MG63 (cell line): Measurements from ENCODE around the gene GMDS. TPM values are rescaled to one million over a fixed set of nuclear protein-coding genes. Genes with fewer than 3 reads are reported as not detected.

Source experiments
- DNase-seq: peaks from one replicate; pipeline ENCODE4 v3.0.0-alpha.2; 2020
- H3K27me3 ChIP-seq: fragments of 250-450 bp; sonication (Bioruptor Pico); 2 replicates; pipeline ENCODE4 v1.5.1; 2020; ENCODE audit warnings: mild to moderate bottlenecking, moderate library complexity
- H3K36me3 ChIP-seq: fragments of 250-450 bp; sonication (Bioruptor Pico); 2 replicates; pipeline ENCODE4 v1.5.1; 2020; ENCODE audit warnings: mild to moderate bottlenecking, moderate library complexity
- H3K4me3 ChIP-seq: fragments of 250-450 bp; sonication (Bioruptor Pico); 2 replicates; pipeline ENCODE4 v1.5.1; 2020; ENCODE audit warnings: mild to moderate bottlenecking, moderate library complexity
- H3K9me3 ChIP-seq: fragments of 250-450 bp; sonication (Bioruptor Pico); 2 replicates; pipeline ENCODE4 v1.5.1; 2020; ENCODE audit warnings: mild to moderate bottlenecking, moderate library complexity
- total RNA-seq: library from RNA; depleted of rRNA; stranded (reverse); fragments of >200 nt; shearing (Covaris generic); gene quantifications from 2 replicates; pipeline ENCODE4 v1.2.3, GENCODE V29; 2014; ENCODE audit warnings: low replicate concordance

GMDS gene
- total RNA-seq, 1 experiment from 2014 or later = 1.8 TPM

GRCh38 chr6:2110504-2110903 is 134.9 kb downstream of the GMDS start:
- Histone ChIP-seq H3K27me3 (no peaks in the 10 kb centered on the region), H3K36me3 (no peaks in the 10 kb centered on the region), H3K9me3 (no peaks in the 10 kb centered on the region), H3K4me3 (0 out of 2 replicates have a peak overlapping the region, but pooled peaks have one; percentile 8)
- peak; percentile 3 for DNase-seq

GRCh38 chr6:2109796-2110195 is 135.6 kb downstream of the GMDS start:
- Histone ChIP-seq H3K4me3 (no peak overlapping the region), H3K36me3 (no peaks in the 10 kb centered on the region), H3K27me3 (no peaks in the 10 kb centered on the region), H3K9me3 (no peaks in the 10 kb centered on the region)
- DNase-seq = no peak

DNA sequence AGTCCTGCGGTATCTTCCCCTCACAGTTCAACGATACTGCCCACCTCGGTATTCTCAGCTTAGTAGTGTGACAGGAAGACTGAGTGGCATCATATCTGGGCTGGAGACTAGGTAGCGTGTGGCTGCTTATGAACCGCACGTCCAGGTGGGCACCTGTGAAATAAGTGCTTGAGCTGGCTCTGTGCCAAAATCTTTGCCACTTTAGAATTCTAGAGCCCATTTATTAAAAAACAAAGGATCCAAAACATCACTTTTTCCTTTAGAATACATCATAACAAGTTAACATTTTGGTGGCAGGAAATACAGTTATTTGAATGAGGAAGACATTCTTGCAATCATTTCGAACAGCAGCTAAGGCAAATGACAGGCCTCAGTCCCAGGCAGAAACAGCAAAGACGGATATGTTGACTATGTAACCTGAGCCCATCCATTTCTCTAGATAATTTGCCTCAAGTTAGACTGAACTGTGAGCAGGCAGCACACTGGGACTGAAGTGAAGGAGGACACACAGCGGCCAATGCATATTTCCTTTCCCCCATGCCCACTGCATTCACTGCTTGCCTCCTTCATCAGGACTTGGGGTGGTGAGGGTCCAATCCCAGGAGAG is 136.6 kb downstream of the GMDS start:
- DNase-seq = no peak
- no peaks in the 10 kb centered on the region for H3K27me3 ChIP-seq
- no peaks in the 10 kb centered on the region for H3K36me3 ChIP-seq
- H3K9me3 ChIP-seq = no peaks in the 10 kb centered on the region
- H3K4me3 ChIP-seq = no peak overlapping the region

GRCh38 chr6:2104524-2104880 is 140.9 kb downstream of the GMDS start:
- Histone ChIP-seq H3K4me3 (no peak overlapping the region), H3K36me3 (no peaks in the 10 kb centered on the region), H3K27me3 (no peaks in the 10 kb centered on the region), H3K9me3 (no peaks in the 10 kb centered on the region)
- DNase-seq = no peak

GRCh38 chr6:2103765-2104523 is 141.5 kb downstream of the GMDS start:
- no peaks in the 10 kb centered on the region for H3K27me3 ChIP-seq
- no peaks in the 10 kb centered on the region for H3K36me3 ChIP-seq
- H3K9me3 ChIP-seq = no peaks in the 10 kb centered on the region
- no peak overlapping the region for H3K4me3 ChIP-seq
- DNase-seq = no peak

DNA sequence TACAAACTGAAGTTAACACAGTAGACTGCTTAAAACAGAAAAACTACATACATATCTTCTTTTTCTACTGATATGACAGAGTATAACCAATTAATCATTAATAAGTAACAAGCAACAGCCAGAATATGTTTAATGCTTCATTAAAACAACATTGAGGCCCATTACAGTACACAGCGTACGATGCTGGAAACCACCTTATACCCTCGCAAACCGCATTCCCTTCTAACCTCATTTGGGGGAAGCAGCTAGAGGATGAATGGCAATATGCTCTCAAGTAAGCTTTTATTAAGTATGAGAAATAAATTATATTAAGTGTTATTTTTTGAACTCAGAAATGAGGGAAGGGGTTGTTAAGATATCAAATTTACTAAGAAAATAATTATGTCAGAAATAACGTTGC is 142.4 kb downstream of the GMDS start:
- H3K9me3 ChIP-seq = no peaks in the 10 kb centered on the region
- DNase-seq = no peak
- no peaks in the 10 kb centered on the region for H3K36me3 ChIP-seq
- H3K27me3 ChIP-seq = no peaks in the 10 kb centered on the region
- no peak overlapping the region for H3K4me3 ChIP-seq

- Histone ChIP-seq H3K36me3 (no peaks in the 10 kb centered on the region), H3K4me3 (no peak overlapping the region), H3K9me3 (no peaks in the 10 kb centered on the region), H3K27me3 (no peaks in the 10 kb centered on the region)
- no peak for DNase-seq
Observed at GRCh38 chr6:2102316-2102883, 143.0 kb downstream of the GMDS start.

- Histone ChIP-seq H3K27me3 (no peaks in the 10 kb centered on the region), H3K36me3 (no peaks in the 10 kb centered on the region)
- DNase-seq = no peak
Observed at GRCh38 chr6:2101213-2101612, 144.2 kb downstream of the GMDS start.

DNA sequence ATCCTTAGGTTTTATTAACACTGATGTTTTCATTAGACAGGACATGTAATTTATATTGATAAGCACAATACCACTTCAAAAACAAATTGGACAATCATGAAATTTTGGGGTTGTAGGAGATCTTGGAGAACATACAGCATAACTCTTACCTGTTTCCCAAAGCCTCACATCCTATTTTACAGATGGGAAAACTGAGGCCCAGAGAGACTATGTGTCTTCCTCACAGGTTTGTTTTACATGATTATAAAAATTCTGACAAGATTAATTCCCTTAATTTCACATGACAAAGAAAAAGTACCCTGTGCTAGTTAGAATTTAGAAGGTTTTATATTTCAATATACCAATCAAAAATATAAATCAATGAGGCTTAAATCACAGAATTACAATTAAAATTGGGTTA is 145.5 kb downstream of the GMDS start:
- no peak for DNase-seq
- Histone ChIP-seq H3K36me3 (no peaks in the 10 kb centered on the region), H3K9me3 (no peaks in the 10 kb centered on the region), H3K4me3 (no peak overlapping the region), H3K27me3 (no peaks in the 10 kb centered on the region)

More at GRCh38 chr6:2101213-2101612, 144.2 kb downstream of the GMDS start:
- H3K9me3 ChIP-seq = no peaks in the 10 kb centered on the region
- H3K4me3 ChIP-seq = no peak overlapping the region

DNA sequence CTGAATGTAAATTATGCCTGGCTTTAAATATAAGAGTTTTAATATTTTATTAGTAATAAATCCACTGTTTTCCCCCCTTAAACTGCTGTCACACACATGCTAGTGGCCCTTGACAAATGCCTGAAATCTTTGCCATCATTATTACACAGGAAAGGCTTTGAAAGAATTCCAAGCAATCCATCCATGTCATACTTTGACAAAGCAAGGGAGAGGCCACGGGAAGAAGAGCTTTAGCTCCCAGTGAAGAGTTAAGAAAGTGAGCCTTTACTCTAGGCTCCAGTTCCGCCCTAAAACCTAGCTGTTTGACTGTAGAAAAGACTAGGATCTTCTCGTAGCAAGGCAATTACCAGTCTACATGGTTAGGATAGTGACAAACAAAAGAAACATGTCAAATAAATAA is 147.9 kb downstream of the GMDS start:
- Histone ChIP-seq H3K4me3 (no peak overlapping the region), H3K36me3 (no peaks in the 10 kb centered on the region), H3K9me3 (no peaks in the 10 kb centered on the region), H3K27me3 (no peaks in the 10 kb centered on the region)
- DNase-seq = no peak

DNA sequence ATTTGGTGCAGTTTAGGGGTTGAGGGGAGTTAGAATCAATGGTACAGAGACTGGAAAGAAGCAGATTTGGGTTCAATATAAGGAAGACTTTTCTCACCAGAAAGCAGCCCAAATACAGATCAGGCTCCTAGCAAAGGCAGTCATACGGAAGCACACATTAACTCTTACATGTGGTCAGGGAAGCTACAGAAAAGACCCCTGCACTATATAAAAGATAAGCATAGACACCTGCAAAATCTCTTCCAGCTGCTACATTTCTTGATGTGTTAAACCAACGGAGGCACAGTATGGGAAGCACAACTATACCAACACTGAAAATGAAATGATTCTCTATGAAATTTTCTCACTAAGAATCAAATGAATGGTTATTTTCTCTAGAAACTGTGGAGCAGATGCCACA is 150.8 kb downstream of the GMDS start:
- Histone ChIP-seq H3K27me3 (no peaks in the 10 kb centered on the region), H3K9me3 (no peaks in the 10 kb centered on the region), H3K4me3 (no peak overlapping the region), H3K36me3 (no peaks in the 10 kb centered on the region)
- no peak for DNase-seq

GRCh38 chr6:2086326-2086965 is 159.0 kb downstream of the GMDS start:
- H3K27me3 ChIP-seq = no peaks in the 10 kb centered on the region
- no peak for DNase-seq
- no peaks in the 10 kb centered on the region for H3K36me3 ChIP-seq
- no peak overlapping the region for H3K4me3 ChIP-seq
- H3K9me3 ChIP-seq = no peaks in the 10 kb centered on the region

GRCh38 chr6:2085657-2086056 is 159.7 kb downstream of the GMDS start:
- H3K36me3 ChIP-seq = no peaks in the 10 kb centered on the region
- H3K9me3 ChIP-seq = no peaks in the 10 kb centered on the region
- DNase-seq = no peak
- H3K27me3 ChIP-seq = no peaks in the 10 kb centered on the region
- H3K4me3 ChIP-seq = no peak overlapping the region

DNA sequence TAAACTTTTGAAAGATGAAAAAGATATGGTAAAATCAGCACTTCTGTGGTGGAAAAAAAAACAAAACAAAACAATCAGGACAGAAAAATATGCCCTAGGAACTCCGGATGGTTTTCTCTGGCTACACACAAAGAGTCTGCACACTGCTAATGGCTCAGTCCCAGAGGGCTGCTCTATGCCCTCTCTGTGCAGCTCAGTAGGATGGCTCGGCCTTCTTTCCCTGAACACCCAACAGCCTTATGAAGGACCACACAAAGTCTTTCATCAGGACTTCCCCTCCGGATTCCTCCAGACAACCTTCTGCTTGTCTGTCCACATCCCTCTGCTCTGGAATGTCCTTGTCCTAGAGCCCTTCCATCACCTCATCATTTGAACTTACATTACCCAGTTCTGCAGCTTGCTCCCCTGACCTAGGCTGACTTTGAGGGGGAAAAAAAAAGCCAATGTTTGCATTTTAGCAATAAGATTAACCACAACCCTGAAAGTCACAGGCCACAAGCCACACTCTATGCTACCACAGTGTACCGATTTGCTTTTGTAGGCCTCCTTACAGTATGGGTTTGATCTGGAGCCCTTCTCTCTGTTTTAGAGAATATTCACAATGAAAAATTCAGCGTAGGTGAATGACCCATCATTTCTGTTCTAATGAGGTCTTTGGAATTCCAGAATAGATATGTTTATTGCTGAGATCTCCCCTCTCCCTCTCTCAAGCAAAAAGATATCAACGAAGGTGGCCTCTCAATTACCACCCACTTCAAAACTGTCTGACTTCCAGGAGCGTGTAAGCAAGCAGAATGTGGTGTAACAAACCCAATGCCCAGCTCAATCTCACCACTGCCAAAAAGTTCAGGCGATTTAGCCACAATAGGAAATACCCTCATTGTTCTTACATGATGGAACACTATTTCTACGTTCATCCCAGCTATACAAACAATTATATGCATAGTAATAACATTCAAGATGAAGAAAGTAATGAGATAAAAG is 164.0 kb downstream of the GMDS start:
- H3K4me3 ChIP-seq = no peak overlapping the region
- no peaks in the 10 kb centered on the region for H3K27me3 ChIP-seq
- H3K36me3 ChIP-seq = no peaks in the 10 kb centered on the region
- no peak for DNase-seq
- no peaks in the 10 kb centered on the region for H3K9me3 ChIP-seq

GRCh38 chr6:2078888-2079287 is 166.5 kb downstream of the GMDS start:
- H3K27me3 ChIP-seq = no peaks in the 10 kb centered on the region
- no peak overlapping the region for H3K4me3 ChIP-seq
- no peak for DNase-seq
- no peaks in the 10 kb centered on the region for H3K9me3 ChIP-seq
- no peaks in the 10 kb centered on the region for H3K36me3 ChIP-seq

GRCh38 chr6:2077826-2078225 is 167.6 kb downstream of the GMDS start:
- Histone ChIP-seq H3K27me3 (no peaks in the 10 kb centered on the region), H3K4me3 (no peak overlapping the region), H3K36me3 (no peaks in the 10 kb centered on the region), H3K9me3 (no peaks in the 10 kb centered on the region)
- DNase-seq = no peak
